Colon (tissue), 2 donors: ENCODE data around the gene SATB2.

ENCODE experiments used
- FAIRE-seq: peaks from 2 replicates; lab custom pipeline; 2012; peaks lifted over from hg19 to GRCh38; lab: Jason Lieb, UNC
- donor health status: control.
- donor health status: control.

SATB2 gene

DNA sequence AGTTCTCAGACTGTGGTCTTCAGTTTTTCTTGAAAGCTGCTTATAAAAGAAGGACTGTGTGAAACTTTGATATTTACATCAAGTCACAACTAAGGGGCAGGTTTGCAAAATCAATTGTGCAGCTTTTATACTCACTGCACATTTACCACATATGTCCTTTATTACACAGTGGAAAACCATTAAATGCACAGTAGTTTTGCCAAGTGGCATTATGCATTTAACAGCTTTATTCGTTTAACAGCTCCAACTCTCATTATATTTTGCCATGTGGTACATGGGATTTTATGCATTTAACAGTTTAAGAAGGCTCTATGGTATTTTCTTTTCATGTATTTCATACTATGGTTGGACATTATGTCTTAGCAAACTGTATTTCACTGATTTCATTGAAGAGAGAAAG is 135.6 kb downstream of the SATB2 start:
- no peak for FAIRE-seq

DNA sequence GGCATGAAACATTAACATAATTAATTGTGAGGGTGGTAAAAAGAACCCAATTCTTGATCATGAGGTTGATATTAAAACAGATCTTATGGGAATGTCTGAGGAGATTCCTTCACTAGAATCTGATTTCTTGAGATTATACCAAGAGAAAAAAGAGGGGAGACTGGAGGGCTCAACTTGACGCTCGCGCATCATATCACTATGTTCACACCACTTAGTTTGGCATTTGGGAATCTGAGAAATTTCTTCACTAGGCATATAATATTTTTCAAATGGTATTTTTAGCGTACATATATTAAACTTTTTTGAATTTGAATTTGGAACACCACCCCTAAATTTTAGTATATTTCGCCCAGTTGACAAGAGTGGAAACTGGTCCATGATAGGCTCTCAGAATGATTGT is 140.1 kb downstream of the SATB2 start:
- no peak for FAIRE-seq

DNA sequence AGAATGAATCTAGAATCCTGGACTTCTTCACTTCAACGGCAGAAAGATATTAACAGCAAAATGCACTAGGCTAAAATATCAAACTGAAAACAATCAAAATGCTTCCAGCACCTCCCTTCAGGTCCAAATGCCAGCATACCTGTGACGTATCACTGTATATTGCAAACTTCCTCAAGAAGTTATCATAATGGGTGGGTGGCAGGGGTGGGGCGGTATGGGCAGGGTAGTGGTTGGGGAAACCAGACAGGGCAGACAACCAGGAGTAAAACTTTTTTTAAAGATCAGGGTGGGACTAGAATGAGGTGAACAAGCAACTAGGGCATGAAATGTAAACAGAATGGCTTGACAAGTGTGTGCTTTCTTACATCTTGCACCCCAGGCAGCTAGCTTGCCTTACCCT is 140.9 kb downstream of the SATB2 start:
- FAIRE-seq: no peak

- FAIRE-seq: no peak
Observed at GRCh38 chr2:199315299-199316179, 142.2 kb downstream of the SATB2 start.

- no peak for FAIRE-seq
Observed at GRCh38 chr2:199312931-199313330, 144.8 kb downstream of the SATB2 start.

DNA sequence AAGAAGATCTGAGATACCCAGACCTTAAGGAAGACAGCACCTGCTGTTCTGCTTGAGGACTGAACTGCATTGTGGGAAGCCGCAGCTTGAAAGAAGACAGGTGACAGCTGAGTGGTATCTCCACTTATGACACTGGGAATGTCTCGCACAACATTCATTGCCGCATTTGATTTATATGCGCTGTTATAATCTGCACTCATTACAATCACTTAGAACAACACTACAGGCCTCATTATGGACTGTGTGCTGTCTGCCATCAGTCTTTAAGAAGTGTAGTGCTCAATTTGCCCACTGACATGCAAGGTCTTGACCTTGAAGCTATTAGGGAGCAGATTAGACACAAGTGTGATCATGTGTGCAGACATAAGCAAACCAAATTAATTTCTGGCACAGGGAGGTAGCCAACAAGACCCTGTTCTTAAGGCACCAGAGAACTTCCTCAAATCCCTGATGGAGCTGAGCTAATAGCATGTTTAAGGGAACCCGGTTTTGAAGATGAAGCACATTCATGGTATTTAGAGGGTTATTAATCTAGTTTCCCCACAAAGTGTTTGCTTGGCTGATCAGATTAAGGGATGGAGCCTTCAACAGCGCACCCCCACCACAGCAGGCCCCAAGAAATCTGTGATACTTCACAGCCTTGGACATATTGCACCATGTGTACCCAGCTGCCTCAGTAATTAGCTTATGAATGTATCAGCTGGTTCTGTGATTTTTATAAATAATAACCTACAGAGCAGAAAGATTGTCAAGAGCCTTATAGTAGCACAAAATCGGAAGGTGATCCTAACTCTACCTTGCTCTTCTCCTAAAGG is 146.8 kb downstream of the SATB2 start:
- no peak for FAIRE-seq

DNA sequence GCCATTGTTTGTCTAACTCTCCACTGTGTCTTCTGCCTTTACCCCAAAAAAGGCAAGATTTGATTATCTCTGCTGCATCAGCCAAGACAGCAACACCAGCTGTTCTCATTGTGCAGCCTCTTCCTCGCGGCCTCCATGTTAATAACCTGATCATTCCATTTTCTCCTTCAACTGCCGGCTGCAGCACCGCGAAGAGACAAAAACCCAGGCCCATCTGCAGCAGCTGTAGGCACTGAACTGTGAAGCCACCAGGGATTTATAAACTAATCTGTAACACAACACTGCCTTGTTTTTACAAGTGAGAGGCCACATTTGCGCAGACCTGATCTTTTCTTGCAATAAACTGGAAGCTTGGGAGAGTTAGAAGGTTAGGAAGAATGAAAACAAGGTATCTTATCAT is 147.8 kb downstream of the SATB2 start:
- no peak for FAIRE-seq

DNA sequence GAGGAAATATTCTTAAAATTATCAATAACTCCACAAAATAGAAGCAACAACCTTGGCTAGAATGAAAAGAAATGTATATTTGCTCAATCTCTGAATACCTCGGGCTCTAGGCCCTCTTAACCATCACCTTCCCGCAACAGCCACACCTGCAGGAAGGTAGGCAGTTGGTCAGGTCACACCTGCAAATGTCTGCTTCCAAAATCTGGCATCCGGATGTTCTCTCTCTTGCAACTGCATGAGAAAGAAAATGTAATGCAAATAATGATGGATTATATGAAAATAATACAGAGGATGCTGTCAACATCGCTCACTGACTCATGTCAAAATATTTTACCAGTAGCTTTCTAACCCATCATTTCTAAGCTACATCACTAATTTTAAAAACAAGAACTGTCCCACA is 148.3 kb downstream of the SATB2 start:
- no peak for FAIRE-seq

DNA sequence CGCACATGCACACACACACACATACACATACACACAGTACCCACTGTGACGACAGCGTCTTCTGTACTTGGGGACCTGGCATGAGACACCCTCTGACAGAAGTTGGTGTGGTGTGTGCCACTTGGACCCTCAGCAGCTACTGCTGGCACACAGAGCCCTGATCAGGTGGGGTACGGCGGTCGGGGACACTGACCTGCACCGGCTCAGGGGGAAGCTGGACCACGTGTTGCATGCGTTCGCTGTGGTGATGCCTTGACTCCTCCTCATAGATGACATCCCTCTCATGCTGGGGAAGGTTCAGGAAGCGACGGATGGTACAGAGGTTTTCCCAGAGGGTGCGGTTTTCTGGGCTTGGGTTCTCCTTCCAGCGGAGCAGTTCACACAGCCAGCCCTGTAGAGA is 149.2 kb downstream of the SATB2 start:
- FAIRE-seq: no peak

DNA sequence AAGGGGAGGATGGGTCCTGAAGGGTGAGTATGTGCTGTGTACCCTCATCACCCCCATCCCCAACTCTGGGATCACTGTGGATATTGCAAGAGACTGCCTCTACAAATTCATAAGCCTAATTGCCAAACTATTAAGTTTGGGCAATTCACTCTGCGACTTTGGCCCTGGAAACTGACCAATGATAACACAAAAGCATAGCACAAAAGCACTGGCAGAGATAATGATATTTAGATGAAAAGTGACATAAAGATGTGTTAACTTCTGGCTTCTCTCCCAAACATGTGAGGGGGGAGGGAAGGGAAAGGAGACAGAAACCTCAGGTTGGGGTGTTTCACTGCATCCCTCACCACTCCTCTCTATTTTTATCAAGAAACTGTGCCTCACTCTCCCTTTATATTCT is 150.3 kb downstream of the SATB2 start:
- no peak for FAIRE-seq

DNA sequence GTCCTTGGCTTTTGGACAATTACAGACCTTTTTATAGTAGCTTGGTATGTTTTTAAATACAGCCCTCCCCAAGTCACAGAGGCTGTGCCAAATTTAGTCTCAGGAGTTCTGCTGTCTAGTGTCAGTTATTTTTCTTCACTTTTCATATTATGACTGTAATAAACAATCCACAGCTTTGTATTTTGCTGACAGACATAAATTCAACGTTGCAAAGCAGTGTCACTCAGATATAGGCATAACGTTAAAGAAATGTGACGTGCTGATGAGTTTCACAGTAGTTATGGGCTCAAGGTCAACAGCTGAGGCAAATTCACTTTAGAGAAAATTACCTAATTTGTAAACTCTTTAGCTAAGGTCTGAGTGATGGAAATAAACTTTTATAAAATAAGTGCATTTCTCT is 151.6 kb downstream of the SATB2 start:
- FAIRE-seq: no peak

- no peak for FAIRE-seq
Observed at GRCh38 chr2:199303728-199304177, 154.0 kb downstream of the SATB2 start.

GRCh38 chr2:199302851-199303250 is 154.9 kb downstream of the SATB2 start:
- no peak for FAIRE-seq

GRCh38 chr2:199288424-199288823 is 169.3 kb downstream of the SATB2 start:
- FAIRE-seq: no peak

DNA sequence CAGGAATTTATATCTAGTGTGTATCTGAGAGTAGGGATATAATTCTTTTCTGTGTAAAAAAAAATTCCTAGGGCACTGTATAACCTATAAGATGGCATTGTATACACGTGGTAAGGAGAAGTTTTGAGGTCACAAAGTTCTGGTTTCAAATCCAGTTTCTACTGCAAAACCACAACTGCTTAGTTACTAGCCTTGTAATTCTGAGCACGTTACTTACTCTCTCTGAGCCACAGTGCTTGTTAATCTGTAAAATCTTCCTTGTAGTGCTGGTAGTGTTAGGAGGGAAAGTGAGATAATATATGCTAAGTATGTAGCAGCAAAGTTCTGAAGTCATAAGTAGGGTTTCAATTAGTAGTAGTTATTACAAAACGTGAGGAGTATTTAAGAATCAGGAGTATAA is 175.4 kb downstream of the SATB2 start:
- FAIRE-seq: no peak

GRCh38 chr2:199279146-199279545 is 178.6 kb downstream of the SATB2 start:
- no peak for FAIRE-seq

- no peak for FAIRE-seq
Observed at GRCh38 chr2:199278099-199278498, 179.6 kb downstream of the SATB2 start.

DNA sequence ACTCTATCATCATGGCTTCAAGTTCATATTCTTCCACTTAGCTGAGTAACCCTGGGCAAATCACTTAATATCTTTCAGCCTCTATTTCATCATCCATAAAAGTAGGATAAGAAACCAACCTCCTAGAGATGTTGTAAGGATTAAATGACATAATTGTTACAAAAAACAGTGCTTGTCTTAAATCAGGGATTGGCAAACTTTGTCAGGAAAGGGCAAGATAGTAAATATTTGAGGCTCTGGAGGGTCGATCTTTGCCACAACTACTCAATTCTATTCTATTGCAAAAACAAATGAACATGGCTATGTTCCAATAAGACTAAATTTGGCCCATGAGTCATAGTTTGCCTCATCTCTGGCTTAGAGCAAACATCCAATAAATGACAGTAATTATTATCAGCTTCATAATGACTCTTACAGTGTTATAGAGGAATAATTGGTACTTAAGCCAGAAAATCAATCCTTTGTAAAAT is 184.7 kb downstream of the SATB2 start:
- no peak for FAIRE-seq

DNA sequence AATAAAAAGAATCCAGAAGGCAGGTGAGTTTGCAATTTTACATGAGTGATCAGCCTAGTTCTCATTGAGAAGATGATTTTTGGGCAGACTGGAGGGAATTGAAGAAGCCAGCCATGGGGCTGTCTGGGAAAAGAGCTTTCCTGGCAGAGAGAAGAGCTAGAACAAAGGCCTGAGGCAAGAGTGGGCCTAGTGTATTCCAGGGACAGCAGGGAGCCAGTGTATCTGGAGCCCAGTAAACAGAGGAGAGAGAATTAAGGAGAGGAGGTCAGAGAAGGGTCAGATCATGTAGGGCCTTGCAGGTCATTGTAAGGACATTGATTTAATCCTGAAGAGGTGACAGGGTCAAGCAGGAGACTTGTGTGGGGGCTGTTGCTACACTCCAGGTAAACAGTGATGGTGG is 195.8 kb downstream of the SATB2 start:
- FAIRE-seq: no peak

- FAIRE-seq: no peak
Observed at GRCh38 chr2:199261239-199261638, 196.5 kb downstream of the SATB2 start.

GRCh38 chr2:199259671-199260070 is 198.1 kb downstream of the SATB2 start:
- FAIRE-seq: no peak

DNA sequence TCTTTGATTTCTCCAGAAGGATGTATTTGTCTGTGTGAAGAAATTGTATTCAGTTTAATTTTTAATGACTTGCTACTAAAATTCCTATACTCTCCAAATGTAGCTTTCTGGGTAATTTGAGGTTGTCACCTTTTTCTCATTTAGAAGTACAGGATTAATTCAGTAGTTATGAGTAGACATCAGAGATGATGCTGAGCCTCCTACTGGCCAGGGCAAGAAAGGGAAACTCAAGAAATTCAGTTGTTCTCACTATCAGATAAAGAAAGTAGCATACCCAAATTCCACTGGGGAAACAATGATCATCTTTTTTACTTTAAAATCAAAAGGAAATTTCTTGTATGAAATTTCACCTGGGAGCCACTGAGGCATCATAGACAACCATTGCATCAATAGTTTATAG is 199.4 kb downstream of the SATB2 start:
- no peak for FAIRE-seq
